ENCODE measurements around the gene SMAD9. TPM values are rescaled to one million over a fixed set of nuclear protein-coding genes. Genes with fewer than 3 reads are reported as not detected.
A peak's percentile ranks its signal among the peaks of the same experiment; 100 is the strongest.

Gene SMAD9
- total RNA-seq, 1 donor from 2014 or later, result 9.3 TPM

DNA sequence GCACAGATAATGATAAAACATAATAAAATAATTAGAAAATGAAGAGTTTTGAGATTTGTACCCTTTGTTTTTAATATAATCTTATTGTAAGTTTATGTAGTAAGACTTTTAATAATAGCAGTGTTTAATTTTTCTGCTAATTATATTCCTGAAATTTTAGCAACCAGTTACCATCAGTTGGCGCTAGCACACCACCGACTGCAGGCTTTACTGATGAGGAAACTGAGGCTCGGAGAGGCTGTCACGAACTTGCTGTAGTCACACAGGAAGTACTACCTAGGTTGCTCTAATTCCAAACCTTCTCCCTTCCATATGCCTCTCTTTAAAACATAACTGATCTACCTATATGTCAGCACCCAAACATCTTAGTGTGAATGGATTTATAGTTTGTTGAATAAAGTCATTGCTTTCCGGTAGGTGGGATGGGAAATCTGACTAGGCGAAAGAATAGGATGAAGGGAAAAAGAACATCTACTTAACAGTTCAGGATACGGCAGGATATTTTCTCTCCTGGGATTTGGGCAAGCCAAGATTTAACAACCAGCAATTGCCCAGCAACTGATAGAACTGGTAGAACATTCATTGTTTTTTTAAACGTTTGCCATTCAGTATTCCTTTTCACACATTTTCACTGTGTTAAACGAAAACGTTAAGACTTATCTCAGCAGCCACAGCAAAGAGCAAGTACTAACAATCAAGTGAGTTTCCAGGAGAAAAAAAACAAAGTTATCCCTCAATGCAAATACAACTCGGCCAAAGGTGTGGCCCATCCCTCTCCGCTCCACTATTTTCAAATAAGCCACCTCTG is 101.8 kb downstream of the SMAD9 start:
- DNase-seq (ENCODE audit: low read depth), result no peak

DNA sequence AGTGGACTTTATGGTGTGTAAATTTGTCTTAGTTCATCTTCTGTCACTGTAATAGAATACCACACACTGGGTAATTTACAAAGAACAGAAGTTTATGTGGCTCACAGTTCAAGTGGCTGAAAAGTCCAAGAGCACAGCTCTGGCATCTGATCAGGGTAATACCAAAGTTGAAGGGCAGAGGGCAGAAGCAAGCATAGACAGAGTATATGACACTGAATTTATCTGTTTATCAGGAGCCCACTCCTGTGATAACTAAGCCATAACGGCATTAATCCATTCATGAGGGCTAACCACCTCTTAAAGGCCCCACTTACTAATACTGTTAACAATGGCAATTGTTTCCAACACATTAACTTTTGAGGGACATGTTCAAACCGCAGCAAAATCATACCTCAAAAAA is 105.0 kb downstream of the SMAD9 start:
- DNase-seq (ENCODE audit: low read depth), result no peak

DNA sequence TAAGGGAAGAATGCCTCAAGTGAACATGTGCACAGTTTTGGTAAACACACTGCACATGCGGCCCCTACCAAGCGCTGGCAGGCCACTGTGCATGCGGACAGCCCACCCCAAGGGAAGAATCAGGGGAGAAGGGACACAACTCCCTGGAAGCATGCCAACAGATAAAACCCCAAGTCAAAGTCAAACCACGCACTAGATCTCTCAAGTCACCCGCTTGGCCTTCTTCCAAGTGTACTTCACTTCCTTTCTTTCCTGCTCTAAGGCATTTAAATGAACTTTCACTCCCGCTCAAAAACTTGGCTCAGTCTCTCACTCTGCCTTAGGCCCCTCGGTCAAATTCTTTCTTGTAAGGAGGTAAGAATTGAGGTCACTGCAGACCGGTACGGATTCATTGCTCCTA is 105.6 kb downstream of the SMAD9 start:
- peak; percentile 54 for DNase-seq (ENCODE audit: low read depth)

DNA sequence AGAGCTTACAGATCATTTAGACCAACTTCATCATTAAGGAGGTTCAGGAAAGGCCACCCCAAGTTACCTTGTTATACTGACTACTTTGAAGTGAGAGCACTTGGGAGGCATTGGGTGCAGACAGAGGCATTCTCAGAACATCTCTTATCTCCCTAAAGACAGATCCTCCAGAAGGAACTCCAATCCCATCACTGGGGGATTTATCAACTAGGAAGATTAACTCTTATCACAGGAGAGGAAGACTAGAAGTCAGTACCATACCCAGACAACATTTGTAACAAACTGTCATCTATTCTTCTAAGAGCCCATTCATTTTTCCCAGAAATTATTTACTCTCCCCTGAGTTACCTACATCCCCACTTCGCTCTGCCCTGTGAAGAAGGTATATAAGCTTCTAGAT is 106.8 kb downstream of the SMAD9 start:
- no peak for DNase-seq (ENCODE audit: low read depth)

DNA sequence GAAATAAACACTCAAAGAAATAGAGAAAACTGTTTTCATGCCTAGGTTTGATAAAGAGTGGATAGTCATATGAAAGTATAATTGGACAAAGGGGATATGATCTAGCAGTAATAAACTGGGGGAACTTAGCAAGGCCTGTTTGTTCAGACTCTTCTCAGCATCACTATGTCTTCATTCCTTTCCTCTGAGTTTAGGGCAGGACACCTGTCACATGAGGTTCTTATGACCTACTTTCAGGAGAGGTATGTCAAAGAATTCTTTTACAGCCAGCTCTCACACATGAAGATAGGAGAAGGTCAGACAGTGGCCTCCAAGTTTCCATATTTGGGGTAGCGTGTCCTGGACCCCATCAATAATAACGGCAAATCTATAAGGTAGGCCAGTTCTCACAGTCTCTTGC is 112.4 kb downstream of the SMAD9 start:
- DNase-seq (ENCODE audit: low read depth), result peak; percentile 22

DNA sequence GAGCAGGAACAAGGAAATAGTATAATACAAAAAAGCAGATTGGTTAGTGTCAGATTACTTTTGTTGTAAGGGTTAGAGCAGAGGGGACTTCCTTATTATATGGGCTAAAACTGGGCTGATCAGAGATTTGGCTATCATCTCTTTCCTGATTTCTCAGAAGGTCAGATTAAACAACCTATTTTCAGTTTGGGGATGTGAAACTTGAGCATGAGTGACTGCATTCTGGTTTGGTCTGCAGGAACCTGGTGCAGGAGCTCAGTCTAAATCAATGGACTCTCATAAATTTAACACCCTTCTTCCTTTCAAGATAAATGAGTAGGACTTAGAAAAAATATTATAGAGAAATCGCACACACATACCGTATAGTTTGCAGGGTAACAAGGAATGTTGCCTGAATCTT is 113.9 kb downstream of the SMAD9 start:
- no peak for DNase-seq (ENCODE audit: low read depth)

DNA sequence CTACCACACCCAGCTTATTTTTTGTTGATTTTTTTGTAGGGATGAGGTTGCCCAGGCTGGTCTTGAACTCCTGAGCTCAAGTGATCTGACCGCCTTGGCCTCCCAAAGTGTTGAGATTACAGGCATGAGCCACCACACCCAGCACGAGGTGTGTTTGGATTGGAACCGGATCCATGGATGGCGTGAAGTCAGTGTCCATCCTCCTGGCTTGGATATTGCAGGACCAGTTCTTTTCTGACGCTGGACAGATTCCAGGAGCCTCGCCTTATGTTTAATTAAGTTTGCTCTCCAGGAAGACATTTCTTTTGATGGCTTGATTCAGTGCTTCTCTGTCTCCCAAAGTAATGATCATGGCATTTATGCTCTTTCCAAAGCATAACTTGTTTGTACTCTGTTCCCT is 115.5 kb downstream of the SMAD9 start:
- DNase-seq (ENCODE audit: low read depth), result no peak

DNA sequence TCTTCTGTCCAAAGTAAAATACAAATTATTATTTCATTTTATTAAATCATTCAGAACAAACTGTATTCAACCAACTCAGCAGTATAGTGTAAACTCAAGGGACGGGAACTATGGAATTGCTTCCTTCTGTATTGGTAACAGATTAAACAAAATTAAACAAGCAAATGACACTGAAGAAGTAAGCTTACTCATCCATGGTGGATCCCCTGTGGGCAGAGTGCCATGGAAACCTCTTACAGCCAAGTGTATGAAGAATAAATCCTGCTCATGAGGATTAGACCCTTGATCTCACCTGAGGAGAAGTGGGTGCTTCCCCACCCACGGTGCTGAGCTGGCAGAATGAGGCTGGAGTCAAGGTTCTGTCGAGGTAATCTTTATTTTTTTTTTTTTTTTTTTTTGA is 119.0 kb downstream of the SMAD9 start:
- peak; percentile 76 for DNase-seq (ENCODE audit: low read depth)

GRCh38 chr13:36796052-36796451 is 124.0 kb downstream of the SMAD9 start:
- no peak for DNase-seq (ENCODE audit: low read depth)

DNA sequence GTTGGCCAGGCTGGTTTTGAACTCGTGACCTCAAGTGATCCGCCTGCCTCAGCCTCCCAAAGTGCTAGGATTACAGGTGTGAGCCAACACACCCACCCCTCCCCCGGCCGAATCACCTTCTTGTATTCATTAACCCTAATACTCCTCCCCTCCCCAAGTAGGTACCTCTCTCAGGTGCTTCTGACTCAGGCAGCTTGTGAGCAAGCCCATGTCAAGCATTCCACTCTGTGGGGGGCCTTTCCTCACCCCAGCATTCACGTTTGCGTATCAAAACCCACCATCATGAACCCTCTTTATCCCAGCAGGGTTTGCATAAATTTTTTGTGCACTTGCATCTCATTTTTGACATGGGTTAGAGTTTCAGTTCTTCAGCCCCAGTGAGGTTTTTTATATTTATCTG is 124.6 kb downstream of the SMAD9 start:
- DNase-seq (ENCODE audit: low read depth), result no peak

Other genes with a start within 250 kb of the SMAD9 start
- not detected in 2 replicates for gene SERTM1, start 246.2 kb downstream of the SMAD9 start, total RNA-seq
- gene RFXAP, start 101.0 kb downstream of the SMAD9 start, total RNA-seq, result 2.3 TPM in 1 of 2 replicates, not detected in the other
- gene ALG5, start 79.1 kb upstream of the SMAD9 start, total RNA-seq, result 37.5 and 49.7 TPM in 2 replicates
- gene EXOSC8, start 80.5 kb upstream of the SMAD9 start, total RNA-seq, result 15.4 and 26.7 TPM in 2 replicates
- gene SUPT20H, start 139.4 kb upstream of the SMAD9 start, total RNA-seq, result 44.3 and 61.5 TPM in 2 replicates
- not detected in 2 replicates for gene CSNK1A1L, start 185.4 kb upstream of the SMAD9 start, total RNA-seq

Data from renal cortical epithelial cell (primary cell).